ENCODE data around the gene FGFR3. TPM values are rescaled to one million over a fixed set of nuclear protein-coding genes. Genes with fewer than 3 reads are reported as not detected.

Gene FGFR3
- total RNA-seq, 1 experiment from 2014 or later = 49.9 TPM

GRCh38 chr4:1767061-1767769 lies 25.9 kb upstream of the FGFR3 start:
- no peak for DNase-seq (ENCODE audit: low spot score)
- in situ Hi-C loops (cut with HindIII; ENCODE audit: low sequenced_read_pairs) = no loop called here

- DNase-seq (ENCODE audit: low spot score) = no peak
- in situ Hi-C loops (cut with HindIII; ENCODE audit: low sequenced_read_pairs) = no loop called here
Measured at GRCh38 chr4:1767770-1768366, 25.2 kb upstream of the FGFR3 start.

GRCh38 chr4:1768367-1769034 lies 24.6 kb upstream of the FGFR3 start:
- DNase-seq (ENCODE audit: low spot score) = no peak
- in situ Hi-C loops (cut with HindIII; ENCODE audit: low sequenced_read_pairs) = no loop called here

GRCh38 chr4:1769692-1770091 lies 23.4 kb upstream of the FGFR3 start:
- DNase-seq (ENCODE audit: low spot score) = no peak
- in situ Hi-C loops (cut with HindIII; ENCODE audit: low sequenced_read_pairs) = no loop called here

GRCh38 chr4:1770245-1770644 lies 22.8 kb upstream of the FGFR3 start:
- in situ Hi-C loops (cut with HindIII; ENCODE audit: low sequenced_read_pairs) = no loop called here
- DNase-seq (ENCODE audit: low spot score) = no peak

GRCh38 chr4:1770791-1771231 lies 22.3 kb upstream of the FGFR3 start:
- no peak for DNase-seq (ENCODE audit: low spot score)
- in situ Hi-C loops (cut with HindIII; ENCODE audit: low sequenced_read_pairs) = no loop called here

GRCh38 chr4:1771555-1772305 lies 21.4 kb upstream of the FGFR3 start:
- in situ Hi-C loops (cut with HindIII; ENCODE audit: low sequenced_read_pairs) = no loop called here
- DNase-seq (ENCODE audit: low spot score) = no peak

GRCh38 chr4:1772853-1773538 lies 20.1 kb upstream of the FGFR3 start:
- in situ Hi-C loops (cut with HindIII; ENCODE audit: low sequenced_read_pairs) = no loop called here
- no peak for DNase-seq (ENCODE audit: low spot score)

GRCh38 chr4:1773754-1774153 lies 19.3 kb upstream of the FGFR3 start:
- DNase-seq (ENCODE audit: low spot score) = no peak
- in situ Hi-C loops (cut with HindIII; ENCODE audit: low sequenced_read_pairs) = no loop called here

- DNase-seq (ENCODE audit: low spot score) = no peak
- in situ Hi-C loops (cut with HindIII; ENCODE audit: low sequenced_read_pairs) = no loop called here
Measured at GRCh38 chr4:1775731-1776500, 17.2 kb upstream of the FGFR3 start.

GRCh38 chr4:1776521-1777161 lies 16.5 kb upstream of the FGFR3 start:
- in situ Hi-C loops (cut with HindIII; ENCODE audit: low sequenced_read_pairs) = no loop called here
- no peak for DNase-seq (ENCODE audit: low spot score)

GRCh38 chr4:1777822-1778641 lies 15.1 kb upstream of the FGFR3 start:
- DNase-seq (ENCODE audit: low spot score) = no peak
- in situ Hi-C loops (cut with HindIII; ENCODE audit: low sequenced_read_pairs) = no loop called here

GRCh38 chr4:1778642-1779392 lies 14.3 kb upstream of the FGFR3 start:
- in situ Hi-C loops (cut with HindIII; ENCODE audit: low sequenced_read_pairs) = no loop called here
- DNase-seq (ENCODE audit: low spot score) = no peak

GRCh38 chr4:1779588-1780382 lies 13.3 kb upstream of the FGFR3 start:
- DNase-seq (ENCODE audit: low spot score) = no peak
- in situ Hi-C loops (cut with HindIII; ENCODE audit: low sequenced_read_pairs) = no loop called here

GRCh38 chr4:1780435-1780834 lies 12.7 kb upstream of the FGFR3 start:
- in situ Hi-C loops (cut with HindIII; ENCODE audit: low sequenced_read_pairs) = no loop called here
- no peak for DNase-seq (ENCODE audit: low spot score)

GRCh38 chr4:1783015-1783414 lies 10.1 kb upstream of the FGFR3 start:
- in situ Hi-C loops (cut with HindIII; ENCODE audit: low sequenced_read_pairs) = no loop called here
- no peak for DNase-seq (ENCODE audit: low spot score)

Measured in G401 (cell line).